SK-N-SH (cell line): Measurements from ENCODE around the gene SLC35F1. TPM values are rescaled to one million over a fixed set of nuclear protein-coding genes. Genes with fewer than 3 reads are reported as not detected.

Experiments used
- CTCF ChIA-PET: fragments of 300-600, 350-600 bp; formaldehyde crosslinking; extraction: SDS; loops from one replicate; lab custom pipeline; 2021; lab: Yijun Ruan, JAX
- POLR2A ChIA-PET: fragments of 350-600 bp; sonication (Branson Sonifier 250); formaldehyde crosslinking; extraction: SDS; loops from one replicate; lab custom pipeline; 2020; ENCODE audit warnings: antibody characterized with exemption, inconsistent platforms; lab: Yijun Ruan, JAX
- DNase-seq: peaks from one replicate; pipeline ENCODE4 v3.0.0; 2012
- H2AFZ ChIP-seq: fragments of 200-600 bp; sonication (generic); 2 replicates; pipeline ENCODE4 v1.8.1; 2016; ENCODE audit warnings: antibody characterized with exemption, mild to moderate bottlenecking, low read depth
- H3F3A ChIP-seq: fragments of 200-600 bp; sonication (generic); replicated peaks from 2 replicates; pipeline ENCODE3; 2016; ENCODE audit warnings: antibody characterized with exemption, mild to moderate bottlenecking; ENCODE audit not compliant: insufficient read depth
- H3K27ac ChIP-seq, 2 experiments: fragments of 200-500 bp in 1 of 2; fragments of 200-600 bp in 1 of 2; sonication (Bioruptor generic) in 1 of 2; sonication (generic), shearing (Covaris generic) in 1 of 2; 2 replicates each; pipeline versions ENCODE4 v1.5.1 to v1.6.1; 2014 to 2016; ENCODE audit warnings: low read depth in 2 of 2, inconsistent platforms in 1 of 2, low read length in 1 of 2, mild to moderate bottlenecking in 1 of 2, mixed read lengths in 1 of 2
- H3K27me3 ChIP-seq: fragments of 200-600 bp; sonication (generic), shearing (Covaris generic); 2 replicates; pipeline ENCODE4 v1.6.1; 2016; ENCODE audit warnings: mixed run types; ENCODE audit not compliant: insufficient read depth
- H3K36me3 ChIP-seq, 2 experiments: fragments of 200-500 bp in 1 of 2; fragments of 200-600 bp in 1 of 2; sonication (Bioruptor generic) in 1 of 2; sonication (generic) in 1 of 2; replicated peaks in 1 of 2; 2 replicates each; pipeline versions ENCODE3 to v1.5.1; 2014 to 2016; ENCODE audit warnings: low read length in 1 of 2, mild to moderate bottlenecking in 1 of 2; ENCODE audit not compliant: insufficient read depth in 2 of 2, control insufficient read depth in 1 of 2
- H3K4me1 ChIP-seq, 2 experiments: fragments of 200-500 bp in 1 of 2; fragments of 200-600 bp in 1 of 2; sonication (Bioruptor generic) in 1 of 2; sonication (generic), shearing (Covaris generic) in 1 of 2; 2 replicates each; pipeline versions ENCODE4 v1.5.1 to v1.6.1; 2014 to 2016; ENCODE audit warnings: low read depth in 1 of 2, low read length in 1 of 2, mixed run types in 1 of 2; ENCODE audit not compliant: insufficient read depth in 2 of 2, control insufficient read depth in 1 of 2
- H3K4me2 ChIP-seq: fragments of 200-600 bp; sonication (generic), shearing (Covaris generic); 2 replicates; pipeline ENCODE4 v1.6.1; 2017; ENCODE audit warnings: mixed run types
- H3K4me3 ChIP-seq, 2 experiments: fragments of 200-500 bp in 1 of 2; fragments of 200-600 bp in 1 of 2; sonication (Bioruptor generic) in 1 of 2; sonication (generic), shearing (Covaris generic) in 1 of 2; 2 replicates each; pipeline versions ENCODE4 v1.5.1 to v1.8.1; 2014 to 2016; ENCODE audit warnings: low read depth in 2 of 2, inconsistent platforms in 1 of 2, low read length in 1 of 2, mild to moderate bottlenecking in 1 of 2, mixed read lengths in 1 of 2, moderate library complexity in 1 of 2
- H3K79me2 ChIP-seq: fragments of 200-600 bp; sonication (generic); 2 replicates; pipeline ENCODE4 v1.8.1; 2017; ENCODE audit warnings: mild to moderate bottlenecking; ENCODE audit not compliant: insufficient read depth
- H3K9ac ChIP-seq: fragments of 200-600 bp; sonication (generic); 2 replicates; pipeline ENCODE4 v1.6.1; 2017; ENCODE audit warnings: mixed run types
- H3K9me2 ChIP-seq: fragments of 200-600 bp; sonication (generic); 2 replicates; pipeline ENCODE4 v1.6.1; 2017; ENCODE audit warnings: mixed run types
- H3K9me3 ChIP-seq: fragments of 200-600 bp; sonication (generic); 2 replicates; pipeline ENCODE4 v1.6.1; 2017; ENCODE audit warnings: mixed run types, mild to moderate bottlenecking, moderate library complexity
- H4K20me1 ChIP-seq: fragments of 200-600 bp; sonication (generic); 2 replicates; pipeline ENCODE4 v1.6.1; 2017; ENCODE audit warnings: mild to moderate bottlenecking, mixed run types; ENCODE audit not compliant: insufficient read depth
- CTCF ChIP-seq: fragments of 200-600 bp; sonication (generic); IDR thresholded peaks from 2 replicates; pipeline ENCODE4 v1.6.1; 2017; ENCODE audit warnings: antibody characterized with exemption, mild to moderate bottlenecking, moderate library complexity
- ELF1 ChIP-seq: IDR thresholded peaks from 2 replicates; pipeline ENCODE4 v1.4.0; 2012
- EP300 ChIP-seq, 2 experiments: IDR thresholded peaks; 2 replicates each; pipeline versions ENCODE4 v1.4.0 to v1.6.1; 2012; ENCODE audit warnings: borderline replicate concordance in 1 of 2, low read depth in 1 of 2, low read length in 1 of 2
- FOXJ3 ChIP-seq: sonication (generic); formaldehyde crosslinking; IDR thresholded peaks from 2 replicates; pipeline ENCODE4 v1.5.1; 2020; ENCODE audit warnings: mild to moderate bottlenecking, missing genetic modification reagents
- GABPA ChIP-seq: IDR thresholded peaks from 2 replicates; pipeline ENCODE4 v1.4.0; 2012; ENCODE audit warnings: low read depth, mild to moderate bottlenecking
- JUND ChIP-seq: IDR thresholded peaks from 2 replicates; pipeline ENCODE4 v1.4.0; 2012
- MEF2A ChIP-seq: IDR thresholded peaks from 2 replicates; pipeline ENCODE4 v1.4.0; 2012; ENCODE audit warnings: low read depth, borderline replicate concordance
- RFX5 ChIP-seq: IDR thresholded peaks from 2 replicates; pipeline ENCODE4 v1.6.1; 2012; ENCODE audit warnings: mild to moderate bottlenecking, improper control_type of control experiment, low read length
- SIN3A ChIP-seq: IDR thresholded peaks from 2 replicates; pipeline ENCODE4 v1.6.1; 2012; ENCODE audit warnings: low read depth, mild to moderate bottlenecking, low read length, moderate library complexity, borderline replicate concordance
- SMC3 ChIP-seq: IDR thresholded peaks from 2 replicates; pipeline ENCODE4 v1.6.1; 2012; ENCODE audit warnings: low read depth, low read length, improper control_type of control experiment
- TCF12 ChIP-seq: IDR thresholded peaks from 2 replicates; pipeline ENCODE4 v1.4.0; 2012
- TEAD4 ChIP-seq: IDR thresholded peaks from 2 replicates; pipeline ENCODE4 v1.4.0; 2012; ENCODE audit warnings: mild to moderate bottlenecking, borderline replicate concordance; ENCODE audit not compliant: insufficient read depth
- USF1 ChIP-seq: IDR thresholded peaks from 2 replicates; pipeline ENCODE4 v1.4.0; 2012; ENCODE audit warnings: low read depth, borderline replicate concordance
- WGBS: methylation state at CpG from one replicate; pipeline ENCODE4 v1.1.6; 2017; ENCODE audit warnings: low lambda C conversion rate; 5-methylcytosine and 5-hydroxymethylcytosine counted together
- polyA plus RNA-seq, 3 experiments: library from polyadenylated mRNA; depleted of rRNA; stranded (reverse); fragments of >200 nt; gene quantifications; 2 replicates each; pipeline ENCODE4 v1.2.3, GENCODE V29; 2012
- TF ChIP-seq, protein P1 (sequence below): IDR thresholded peaks from 2 replicates; pipeline ENCODE4 v1.6.1; 2012; ENCODE audit warnings: mild to moderate bottlenecking, low read depth, low read length, moderate library complexity
- TF ChIP-seq, protein P2 (sequence below): fragments of 150-350 bp; IDR thresholded peaks from 2 replicates; pipeline ENCODE4 v1.6.1; 2017; ENCODE audit warnings: antibody characterized with exemption, low read length, low read depth, borderline replicate concordance

SLC35F1 gene
- polyA plus RNA-seq, 1 of the 3 experiments (the other 2 are of a cell fraction), result under 0.01 TPM

DNA sequence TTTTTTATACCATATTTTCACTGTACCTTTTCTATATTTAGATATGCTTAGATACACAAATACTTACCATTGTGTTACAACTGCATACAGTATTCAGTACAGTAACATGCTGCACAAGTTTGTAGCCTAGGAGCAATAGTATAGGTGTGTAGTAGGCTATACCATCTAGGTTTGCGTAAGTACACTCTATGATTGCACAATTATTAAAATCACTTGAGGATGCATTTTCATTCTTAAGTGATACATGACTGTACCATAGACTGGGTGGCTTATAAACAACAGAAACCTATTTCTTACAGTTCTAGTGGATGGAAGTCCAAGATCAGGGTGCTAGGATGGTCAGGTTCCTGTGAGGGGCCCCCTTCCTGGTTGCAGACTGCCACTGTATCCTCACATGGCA, 234.1 kb downstream of the SLC35F1 start (continued):
- TF ChIP-seq, protein P1, sequence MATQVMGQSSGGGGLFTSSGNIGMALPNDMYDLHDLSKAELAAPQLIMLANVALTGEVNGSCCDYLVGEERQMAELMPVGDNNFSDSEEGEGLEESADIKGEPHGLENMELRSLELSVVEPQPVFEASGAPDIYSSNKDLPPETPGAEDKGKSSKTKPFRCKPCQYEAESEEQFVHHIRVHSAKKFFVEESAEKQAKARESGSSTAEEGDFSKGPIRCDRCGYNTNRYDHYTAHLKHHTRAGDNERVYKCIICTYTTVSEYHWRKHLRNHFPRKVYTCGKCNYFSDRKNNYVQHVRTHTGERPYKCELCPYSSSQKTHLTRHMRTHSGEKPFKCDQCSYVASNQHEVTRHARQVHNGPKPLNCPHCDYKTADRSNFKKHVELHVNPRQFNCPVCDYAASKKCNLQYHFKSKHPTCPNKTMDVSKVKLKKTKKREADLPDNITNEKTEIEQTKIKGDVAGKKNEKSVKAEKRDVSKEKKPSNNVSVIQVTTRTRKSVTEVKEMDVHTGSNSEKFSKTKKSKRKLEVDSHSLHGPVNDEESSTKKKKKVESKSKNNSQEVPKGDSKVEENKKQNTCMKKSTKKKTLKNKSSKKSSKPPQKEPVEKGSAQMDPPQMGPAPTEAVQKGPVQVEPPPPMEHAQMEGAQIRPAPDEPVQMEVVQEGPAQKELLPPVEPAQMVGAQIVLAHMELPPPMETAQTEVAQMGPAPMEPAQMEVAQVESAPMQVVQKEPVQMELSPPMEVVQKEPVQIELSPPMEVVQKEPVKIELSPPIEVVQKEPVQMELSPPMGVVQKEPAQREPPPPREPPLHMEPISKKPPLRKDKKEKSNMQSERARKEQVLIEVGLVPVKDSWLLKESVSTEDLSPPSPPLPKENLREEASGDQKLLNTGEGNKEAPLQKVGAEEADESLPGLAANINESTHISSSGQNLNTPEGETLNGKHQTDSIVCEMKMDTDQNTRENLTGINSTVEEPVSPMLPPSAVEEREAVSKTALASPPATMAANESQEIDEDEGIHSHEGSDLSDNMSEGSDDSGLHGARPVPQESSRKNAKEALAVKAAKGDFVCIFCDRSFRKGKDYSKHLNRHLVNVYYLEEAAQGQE, result no peak
- no peak for TF ChIP-seq SIN3A
- no peak for TF ChIP-seq FOXJ3
- no peak for TF ChIP-seq TEAD4
- TF ChIP-seq ELF1, result no peak
- TF ChIP-seq, all 33 proteins: peak for 0

DNA sequence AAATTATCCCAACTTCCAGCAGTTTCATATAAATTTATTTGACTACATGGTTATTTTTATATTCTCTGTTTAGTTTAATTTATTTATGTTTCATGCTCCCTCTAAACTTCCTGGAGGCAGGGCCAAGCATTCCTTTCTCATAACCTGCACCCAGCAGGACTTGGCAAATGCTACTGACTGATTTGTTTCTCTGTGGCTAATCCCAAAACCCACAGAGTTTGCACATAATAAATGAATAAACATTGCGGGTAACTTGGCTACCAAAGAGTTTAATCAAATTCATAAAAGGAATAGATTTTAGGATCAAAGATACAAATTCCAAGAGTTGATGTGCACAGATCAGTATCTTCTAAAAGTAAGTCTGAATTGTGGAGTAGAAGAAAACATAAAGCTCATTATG, 239.5 kb downstream of the SLC35F1 start:
- no peaks in the 10 kb centered on the region for H3K9me3 ChIP-seq
- no peak overlapping the region for H3K4me3 ChIP-seq
- WGBS, result 6% methylated on average over 1 of the region's 1 CpG
- no peaks in the 10 kb centered on the region for H4K20me1 ChIP-seq
- no peak overlapping the region for H2AFZ ChIP-seq
- H3K4me2 ChIP-seq, result no peak overlapping the region
- H3K4me1 ChIP-seq, result peaks cover 0 to 3% of the 10 kb centered on the region in 2 experiments; a peak in 1 of 4 replicates
- no peaks in the 10 kb centered on the region for H3K36me3 ChIP-seq
- H3F3A ChIP-seq, result no peaks in the 10 kb centered on the region
- no peak overlapping the region for H3K27ac ChIP-seq
- no peak for TF ChIP-seq ELF1
- no peak for TF ChIP-seq MEF2A
- TF ChIP-seq TCF12, result no peak
- TF ChIP-seq CTCF, result no peak
- TF ChIP-seq, protein P2, sequence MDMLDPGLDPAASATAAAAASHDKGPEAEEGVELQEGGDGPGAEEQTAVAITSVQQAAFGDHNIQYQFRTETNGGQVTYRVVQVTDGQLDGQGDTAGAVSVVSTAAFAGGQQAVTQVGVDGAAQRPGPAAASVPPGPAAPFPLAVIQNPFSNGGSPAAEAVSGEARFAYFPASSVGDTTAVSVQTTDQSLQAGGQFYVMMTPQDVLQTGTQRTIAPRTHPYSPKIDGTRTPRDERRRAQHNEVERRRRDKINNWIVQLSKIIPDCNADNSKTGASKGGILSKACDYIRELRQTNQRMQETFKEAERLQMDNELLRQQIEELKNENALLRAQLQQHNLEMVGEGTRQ, result no peak
- TF ChIP-seq EP300 (IDR thresholded peaks at IDR 0.05; ENCODE audit: borderline replicate concordance in 1 of 2, low read depth in 1 of 2, low read length in 1 of 2), result no peak
- no peak for TF ChIP-seq RFX5
- TF ChIP-seq GABPA, result no peak
- TF ChIP-seq SMC3, result no peak
- TF ChIP-seq JUND, result no peak
- TF ChIP-seq TEAD4, result no peak
- no peak for TF ChIP-seq USF1
- TF ChIP-seq, all 33 proteins: peak for 0
- no peak for DNase-seq
- Histone ChIP-seq H3K27me3 (no peaks in the 10 kb centered on the region), H3K9me2 (no peaks in the 10 kb centered on the region), H3K9ac (no peak overlapping the region), H3K79me2 (no peaks in the 10 kb centered on the region)
- POLR2A ChIA-PET, result no interaction called here
- CTCF ChIA-PET, result no interaction called here
